Calu3 (cell line): ENCODE results near the gene SMIM5. TPM values are rescaled to one million over a fixed set of nuclear protein-coding genes. Genes with fewer than 3 reads are reported as not detected.

Source experiments
- BruUV-seq: library from RNA; stranded (reverse); fragments of 400-500 nt; replicated peaks from 2 replicates; lab custom pipeline; 2021; lab: Mats Ljungman, UMichigan
- CTCF ChIA-PET: fragments of 300-600 bp; sonication (Branson Sonifier 250); formaldehyde crosslinking; loops from one replicate; lab custom pipeline; 2022; ENCODE audit warnings: antibody characterized with exemption; lab: Charles Lee
- DNase-seq: peaks from one replicate; pipeline ENCODE4 v3.0.0; 2022
- H3K27ac Mint-ChIP-seq: one replicate; pipeline ENCODE4 v1.8.0; 2022; ENCODE audit warnings: mixed read lengths; ENCODE audit not compliant: unreplicated experiment
- H3K27me3 Mint-ChIP-seq: one replicate; pipeline ENCODE4 v1.8.0; 2022; ENCODE audit warnings: mixed read lengths; ENCODE audit not compliant: unreplicated experiment
- H3K36me3 Mint-ChIP-seq: one replicate; pipeline ENCODE4 v1.8.0; 2022; ENCODE audit warnings: mild to moderate bottlenecking, moderate library complexity, mixed read lengths; ENCODE audit not compliant: insufficient read depth, unreplicated experiment
- H3K4me1 Mint-ChIP-seq: one replicate; pipeline ENCODE4 v1.8.0; 2022; ENCODE audit warnings: mild to moderate bottlenecking, low read depth, mixed read lengths; ENCODE audit not compliant: unreplicated experiment
- H3K4me3 Mint-ChIP-seq: one replicate; pipeline ENCODE4 v1.8.0; 2022; ENCODE audit warnings: mild to moderate bottlenecking, low read depth, moderate library complexity, mixed read lengths; ENCODE audit not compliant: unreplicated experiment
- H3K9me3 Mint-ChIP-seq: one replicate; pipeline ENCODE4 v1.8.0; 2022; ENCODE audit warnings: low read depth, mixed read lengths; ENCODE audit not compliant: unreplicated experiment
- intact Hi-C: fragments of 100-400 bp; cut with micrococcal nuclease; formaldehyde crosslinking; loops from one replicate; pipeline ENCODE4 v1.10.0; 2022; ENCODE audit not compliant: unreplicated experiment
- total RNA-seq: library from RNA; stranded (reverse); gene quantifications from 2 replicates; pipeline ENCODE4 v1.2.3, GENCODE V29; 2022
- TF ChIP-seq, protein P1 (sequence below): fragments of 200-600 bp; IDR thresholded peaks from one replicate; pipeline ENCODE4 v1.8.0; 2022; ENCODE audit warnings: antibody characterized with exemption; ENCODE audit not compliant: unreplicated experiment

The SMIM5 gene
- total RNA-seq, 1 experiment from 2014 or later, result 1.9 TPM

DNA sequence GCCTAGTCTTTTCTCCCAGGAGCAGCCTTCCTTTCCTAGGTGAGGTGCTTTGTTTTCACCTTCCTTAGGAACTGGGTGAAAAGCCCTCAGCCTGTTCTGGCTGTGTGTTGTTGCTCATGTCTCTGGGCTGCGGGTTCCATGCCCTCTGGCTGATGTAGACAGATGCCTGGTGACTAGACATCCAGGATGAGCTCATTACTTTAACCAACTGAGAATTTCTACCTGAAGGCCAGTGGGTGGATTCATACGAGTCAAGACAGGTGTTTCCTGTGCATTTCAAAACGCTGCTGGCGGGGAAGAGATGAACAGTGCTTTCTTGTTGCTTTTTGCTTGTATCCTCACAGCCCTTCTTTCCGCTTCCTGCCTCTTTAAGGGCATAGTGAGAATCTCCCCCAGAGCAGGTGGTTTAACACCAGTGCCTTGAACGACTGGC lies 56.2 kb downstream of the SMIM5 start:
- H3K27ac Mint-ChIP-seq, result no peak overlapping the region

More for the DNA sequence above, 56.2 kb downstream of the SMIM5 start:
- Mint-ChIP-seq H3K9me3 (no peaks in the 10 kb centered on the region), H3K27me3 (no peaks in the 10 kb centered on the region), H3K4me3 (no peak overlapping the region), H3K4me1 (peaks cover 72% of the 10 kb centered on the region), H3K36me3 (peaks cover 44% of the 10 kb centered on the region)
- CTCF ChIA-PET, result interaction anchor here (0.6 kb wide), 1 partner anchor 526 kb away, joined by 3 read pairs; no protein-coding TSS in a partner anchor
- intact Hi-C loops, result no loop called here
- no TSS peak for BruUV-seq
- TF ChIP-seq, protein P1, sequence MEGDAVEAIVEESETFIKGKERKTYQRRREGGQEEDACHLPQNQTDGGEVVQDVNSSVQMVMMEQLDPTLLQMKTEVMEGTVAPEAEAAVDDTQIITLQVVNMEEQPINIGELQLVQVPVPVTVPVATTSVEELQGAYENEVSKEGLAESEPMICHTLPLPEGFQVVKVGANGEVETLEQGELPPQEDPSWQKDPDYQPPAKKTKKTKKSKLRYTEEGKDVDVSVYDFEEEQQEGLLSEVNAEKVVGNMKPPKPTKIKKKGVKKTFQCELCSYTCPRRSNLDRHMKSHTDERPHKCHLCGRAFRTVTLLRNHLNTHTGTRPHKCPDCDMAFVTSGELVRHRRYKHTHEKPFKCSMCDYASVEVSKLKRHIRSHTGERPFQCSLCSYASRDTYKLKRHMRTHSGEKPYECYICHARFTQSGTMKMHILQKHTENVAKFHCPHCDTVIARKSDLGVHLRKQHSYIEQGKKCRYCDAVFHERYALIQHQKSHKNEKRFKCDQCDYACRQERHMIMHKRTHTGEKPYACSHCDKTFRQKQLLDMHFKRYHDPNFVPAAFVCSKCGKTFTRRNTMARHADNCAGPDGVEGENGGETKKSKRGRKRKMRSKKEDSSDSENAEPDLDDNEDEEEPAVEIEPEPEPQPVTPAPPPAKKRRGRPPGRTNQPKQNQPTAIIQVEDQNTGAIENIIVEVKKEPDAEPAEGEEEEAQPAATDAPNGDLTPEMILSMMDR, result no peak
- DNase-seq, result no peak

Other genes starting within 250 kb of the SMIM5 start
- 79.7 and 99.9 TPM in 2 replicates for gene GRB2, start 227.8 kb upstream of the SMIM5 start, total RNA-seq
- 55.0 and 63.4 TPM in 2 replicates for gene TMEM94, start 176.8 kb upstream of the SMIM5 start, total RNA-seq
- 30.0 and 30.4 TPM in 2 replicates for gene CASKIN2, start 117.9 kb upstream of the SMIM5 start, total RNA-seq
- 52.1 and 55.4 TPM in 2 replicates for gene TSEN54, start 116.9 kb upstream of the SMIM5 start, total RNA-seq
- 208 and 251 TPM in 2 replicates for gene LLGL2, start 107.7 kb upstream of the SMIM5 start, total RNA-seq
- gene MYO15B, start 45.6 kb upstream of the SMIM5 start, total RNA-seq, result 58.4 and 78.6 TPM in 2 replicates
- gene RECQL5, start 33.7 kb downstream of the SMIM5 start, total RNA-seq, result 71.3 and 87.3 TPM in 2 replicates
- 96.4 and 98.4 TPM in 2 replicates for gene SAP30BP, start 33.9 kb downstream of the SMIM5 start, total RNA-seq
- 253 and 301 TPM in 2 replicates for gene ITGB4, start 88.0 kb downstream of the SMIM5 start, total RNA-seq
- gene GALK1, start 131.8 kb downstream of the SMIM5 start, total RNA-seq, result 20.4 and 20.5 TPM in 2 replicates
- gene UNK, start 151.4 kb downstream of the SMIM5 start, total RNA-seq, result 26.0 and 29.7 TPM in 2 replicates
- gene UNC13D, start 211.0 kb downstream of the SMIM5 start, total RNA-seq, result 103 and 104 TPM in 2 replicates
- gene WBP2, start 221.9 kb downstream of the SMIM5 start, total RNA-seq, result 126 and 133 TPM in 2 replicates
- 51.2 and 54.1 TPM in 2 replicates for gene TRIM47, start 245.1 kb downstream of the SMIM5 start, total RNA-seq